NCI-H345 (cell line): ENCODE results near the gene SERPINA5.
"Not testable (repeated sequence)": the region's sequence is repeated elsewhere in the genome, so short reads cannot be mapped to it uniquely, and the experiment has no call there.

ENCODE experiments used
- DNase-seq: peaks from one replicate; lab custom pipeline; 2025; lab: John Stamatoyannopoulos, UW

The SERPINA5 gene

GRCh38 chr14:94601884-94602391 is 20.7 kb downstream of the SERPINA5 start:
- DNase-seq = no peak

GRCh38 chr14:94602722-94603121 is 21.5 kb downstream of the SERPINA5 start:
- no peak for DNase-seq

GRCh38 chr14:94605361-94605760 is 24.1 kb downstream of the SERPINA5 start:
- DNase-seq = no peak

DNA sequence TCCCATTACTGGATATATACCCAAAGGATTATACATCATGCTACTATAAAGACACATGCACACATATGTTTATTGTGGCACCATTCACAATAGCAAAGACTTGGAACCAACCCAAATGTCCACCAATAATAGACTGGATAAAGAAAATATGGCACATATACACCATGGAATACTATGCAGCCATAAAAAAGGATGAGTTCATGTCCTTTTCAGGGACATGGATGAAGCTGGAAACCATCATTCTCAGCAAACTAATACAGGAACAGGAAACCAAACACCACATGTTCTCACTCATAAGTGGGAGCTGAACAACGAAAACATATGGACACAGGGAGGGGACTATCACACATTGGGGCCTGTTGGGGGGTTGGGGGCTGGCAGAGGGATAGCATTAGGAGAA is 27.7 kb downstream of the SERPINA5 start:
- not testable (repeated sequence) for DNase-seq

DNA sequence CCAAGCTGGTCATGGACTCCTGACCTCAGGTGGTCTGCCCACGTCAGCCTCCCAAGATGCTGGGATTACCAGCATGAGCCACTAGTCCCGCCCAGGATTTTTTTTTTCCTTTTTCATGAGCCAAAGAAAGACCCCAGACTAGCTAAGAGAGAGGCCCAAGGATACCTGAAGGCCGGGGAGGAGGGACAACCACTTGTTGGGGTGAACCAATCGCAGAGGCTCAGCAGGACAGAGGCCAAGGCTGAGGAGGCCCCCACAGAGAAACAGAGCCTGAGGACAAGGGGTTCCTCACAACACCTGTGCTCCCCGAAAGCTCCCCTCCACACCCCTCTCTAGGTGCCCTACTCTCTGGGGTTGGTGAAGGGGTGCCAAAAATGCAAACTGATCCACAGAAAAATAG is 30.0 kb downstream of the SERPINA5 start:
- no peak for DNase-seq

DNA sequence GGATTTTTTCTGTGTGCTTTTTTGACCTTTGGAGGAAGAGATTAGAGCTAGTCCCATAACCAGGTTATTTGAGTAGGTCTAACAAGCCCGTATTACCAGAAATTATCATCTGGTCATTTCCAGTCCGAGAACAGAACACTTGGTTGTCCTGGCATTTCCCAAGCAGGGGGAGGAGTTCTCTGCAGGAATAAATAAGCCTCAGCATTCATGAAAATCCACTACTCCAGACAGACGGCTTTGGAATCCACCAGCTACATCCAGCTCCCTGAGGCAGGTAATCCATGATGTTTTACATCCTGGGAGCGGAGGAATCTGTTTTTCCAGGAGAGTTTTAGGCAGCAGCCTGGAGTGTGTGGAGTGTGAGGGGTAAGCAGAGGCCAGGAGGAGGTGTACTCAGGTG is 30.9 kb downstream of the SERPINA5 start, which contains the start of gene SERPINA3:
SERPINA3 (plus strand) TSS at position 218 of the 400 bp plus-strand sequence. CDS start 2,051 bp downstream, outside the sequence.
- DNase-seq = no peak

- no peak for DNase-seq
Measured at GRCh38 chr14:94612580-94613554, 31.6 kb downstream of the SERPINA5 start.

DNA sequence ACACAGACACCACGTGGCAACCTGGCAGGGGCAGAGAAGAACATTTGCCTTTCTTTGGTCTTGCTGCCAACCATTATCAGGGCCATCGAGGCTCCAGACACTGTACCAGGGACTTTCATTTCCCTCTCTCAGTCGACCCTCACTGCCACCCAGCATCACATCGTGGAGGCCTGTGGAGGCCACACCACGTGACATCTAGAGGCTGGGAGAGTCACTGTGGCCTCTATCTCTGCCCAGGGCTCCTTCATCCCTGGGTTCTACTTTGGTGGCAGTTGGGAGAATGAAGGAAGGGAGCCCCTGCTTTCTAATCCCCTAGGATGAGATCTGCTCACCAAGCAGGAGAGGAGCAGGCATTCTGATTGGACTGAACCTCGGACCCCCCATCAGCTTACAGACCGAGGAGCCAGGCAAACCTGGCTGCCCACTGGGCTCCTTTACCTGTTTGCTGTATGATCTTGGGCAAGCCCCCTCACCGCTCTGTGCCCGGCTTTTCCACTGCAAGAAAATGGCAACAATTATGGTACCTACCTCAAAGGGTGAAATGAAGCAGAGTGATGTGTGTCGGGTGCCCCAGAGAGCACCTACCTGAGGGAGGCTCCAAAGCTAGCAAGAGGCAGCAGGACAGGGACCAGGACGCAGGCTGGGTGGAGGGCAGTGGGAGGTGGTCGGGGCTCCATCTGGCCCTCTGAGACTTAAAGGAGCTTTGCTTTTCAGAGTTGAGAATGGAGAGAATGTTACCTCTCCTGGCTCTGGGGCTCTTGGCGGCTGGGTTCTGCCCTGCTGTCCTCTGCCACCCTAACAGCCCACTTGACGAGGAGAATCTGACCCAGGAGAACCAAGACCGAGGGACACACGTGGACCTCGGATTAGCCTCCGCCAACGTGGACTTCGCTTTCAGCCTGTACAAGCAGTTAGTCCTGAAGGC is 32.8 kb downstream of the SERPINA5 start:
- no peak for DNase-seq

- DNase-seq = no peak
Measured at GRCh38 chr14:94614802-94615201, 33.6 kb downstream of the SERPINA5 start.

GRCh38 chr14:94615254-94615653 is 34.0 kb downstream of the SERPINA5 start:
- no peak for DNase-seq

DNA sequence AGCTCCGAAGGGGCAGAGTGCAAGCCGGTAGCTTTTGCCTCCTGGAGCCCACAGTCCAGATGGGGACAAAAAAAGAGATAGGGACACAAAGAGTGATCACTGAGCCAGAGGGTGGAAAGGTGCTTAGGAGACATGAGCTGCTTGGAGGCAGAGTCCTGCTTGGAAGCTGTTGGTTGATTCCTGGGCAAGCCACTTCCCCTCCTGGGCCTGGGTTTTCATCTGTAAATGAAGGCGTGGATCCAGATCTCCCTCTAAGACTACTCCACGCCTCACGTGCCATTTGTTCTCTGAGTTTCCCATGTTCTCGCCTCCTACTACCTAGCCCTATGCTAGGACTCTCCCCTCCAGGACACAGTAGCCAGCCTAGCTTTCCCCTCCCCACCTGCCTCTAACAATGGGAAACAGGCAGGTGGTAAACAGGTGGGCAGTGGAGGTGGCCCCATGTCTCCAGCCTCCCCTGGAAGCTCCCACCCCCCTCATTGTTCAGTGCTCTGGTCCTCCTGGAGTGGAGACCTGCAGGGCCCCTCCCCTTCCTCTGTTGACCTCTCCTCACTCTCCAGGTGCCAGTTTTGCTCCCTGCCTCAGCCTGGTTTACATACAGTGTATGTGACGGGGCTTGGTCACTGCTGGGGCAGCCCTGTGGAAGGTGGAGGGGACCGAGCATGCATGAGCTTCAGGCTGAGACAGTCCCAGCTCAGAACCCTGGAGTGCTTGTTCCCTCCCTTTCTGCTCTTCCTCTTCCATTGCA is 34.8 kb downstream of the SERPINA5 start:
- no peak for DNase-seq

DNA sequence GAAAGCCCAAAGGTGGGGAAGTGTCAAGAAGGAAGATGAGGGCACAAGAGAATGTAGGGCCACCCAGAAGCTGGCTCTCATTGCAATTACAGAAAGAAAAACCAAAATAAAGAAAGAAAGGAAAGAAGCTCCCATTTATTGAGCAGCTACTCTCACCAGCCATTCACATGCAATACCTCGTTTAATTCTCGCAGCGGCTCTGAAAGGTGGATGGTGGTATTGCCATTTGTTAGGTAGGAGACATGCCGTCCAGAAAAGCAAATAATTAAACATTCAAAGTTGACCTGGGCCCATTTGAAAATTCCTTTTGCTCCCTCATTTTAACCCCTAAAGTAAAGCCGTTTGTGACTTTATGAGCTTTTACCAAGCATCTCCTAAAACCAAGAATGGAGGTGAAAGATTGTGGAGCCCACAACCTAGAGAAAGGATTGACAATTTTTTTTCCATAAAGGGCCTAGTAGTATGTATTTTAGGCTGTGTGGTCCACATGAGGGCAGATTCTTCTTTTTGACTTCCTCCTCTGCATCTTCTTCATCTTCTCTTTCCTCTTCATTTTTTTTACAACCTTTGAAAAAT is 36.2 kb downstream of the SERPINA5 start:
- DNase-seq = no peak

GRCh38 chr14:94617988-94618822 is 37.0 kb downstream of the SERPINA5 start:
- no peak for DNase-seq

DNA sequence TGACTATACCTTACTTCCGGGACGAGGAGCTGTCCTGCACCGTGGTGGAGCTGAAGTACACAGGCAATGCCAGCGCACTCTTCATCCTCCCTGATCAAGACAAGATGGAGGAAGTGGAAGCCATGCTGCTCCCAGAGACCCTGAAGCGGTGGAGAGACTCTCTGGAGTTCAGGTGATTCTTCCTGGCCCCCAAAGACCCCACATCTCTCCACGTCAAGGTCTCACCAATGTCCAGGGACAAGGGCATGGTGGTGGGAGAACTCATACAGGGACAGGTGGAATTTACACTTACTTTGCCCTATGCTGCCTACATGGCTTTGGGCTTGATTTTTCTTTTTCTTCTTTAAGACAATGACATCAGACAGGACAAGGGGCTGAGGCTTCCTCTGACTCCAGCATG is 38.1 kb downstream of the SERPINA5 start:
- DNase-seq = no peak

GRCh38 chr14:94620597-94620996 is 39.4 kb downstream of the SERPINA5 start:
- no peak for DNase-seq

DNA sequence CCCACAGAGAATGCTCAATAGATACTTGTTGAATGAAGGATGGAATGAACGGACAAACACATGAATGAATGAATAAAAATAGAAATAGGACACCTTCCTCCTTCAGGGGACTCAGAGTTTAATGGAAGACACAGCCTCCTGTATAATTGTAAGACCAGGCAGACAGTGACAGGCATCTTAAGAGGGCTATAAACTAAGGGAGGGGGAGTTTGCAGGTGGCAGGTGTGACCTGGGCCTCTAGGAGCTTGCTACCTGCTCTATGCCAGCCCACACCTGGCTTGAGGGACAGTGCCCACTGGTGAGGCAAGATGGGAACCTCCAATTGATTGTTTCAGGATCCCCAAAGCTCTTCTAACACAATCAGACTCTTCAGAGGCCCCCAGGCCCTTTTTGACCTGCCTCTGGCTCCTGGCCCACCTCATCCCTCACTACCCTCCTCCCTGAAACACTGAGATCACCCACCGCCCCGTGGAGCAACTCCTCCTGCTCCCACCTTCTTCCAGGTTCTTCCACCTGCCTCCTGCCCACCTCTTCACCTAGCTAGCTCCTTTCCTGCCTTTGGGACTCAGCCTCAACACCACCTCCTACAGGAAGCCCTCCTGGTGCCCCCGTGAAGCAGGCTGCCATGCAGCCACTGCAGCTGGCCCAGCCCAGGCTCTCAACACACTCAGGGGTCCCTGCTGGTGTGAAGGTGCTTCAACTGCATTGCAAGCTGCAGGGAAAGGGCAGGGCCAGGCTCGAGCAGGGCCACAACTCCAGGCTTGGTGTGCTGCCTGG is 40.3 kb downstream of the SERPINA5 start:
- DNase-seq = no peak

DNA sequence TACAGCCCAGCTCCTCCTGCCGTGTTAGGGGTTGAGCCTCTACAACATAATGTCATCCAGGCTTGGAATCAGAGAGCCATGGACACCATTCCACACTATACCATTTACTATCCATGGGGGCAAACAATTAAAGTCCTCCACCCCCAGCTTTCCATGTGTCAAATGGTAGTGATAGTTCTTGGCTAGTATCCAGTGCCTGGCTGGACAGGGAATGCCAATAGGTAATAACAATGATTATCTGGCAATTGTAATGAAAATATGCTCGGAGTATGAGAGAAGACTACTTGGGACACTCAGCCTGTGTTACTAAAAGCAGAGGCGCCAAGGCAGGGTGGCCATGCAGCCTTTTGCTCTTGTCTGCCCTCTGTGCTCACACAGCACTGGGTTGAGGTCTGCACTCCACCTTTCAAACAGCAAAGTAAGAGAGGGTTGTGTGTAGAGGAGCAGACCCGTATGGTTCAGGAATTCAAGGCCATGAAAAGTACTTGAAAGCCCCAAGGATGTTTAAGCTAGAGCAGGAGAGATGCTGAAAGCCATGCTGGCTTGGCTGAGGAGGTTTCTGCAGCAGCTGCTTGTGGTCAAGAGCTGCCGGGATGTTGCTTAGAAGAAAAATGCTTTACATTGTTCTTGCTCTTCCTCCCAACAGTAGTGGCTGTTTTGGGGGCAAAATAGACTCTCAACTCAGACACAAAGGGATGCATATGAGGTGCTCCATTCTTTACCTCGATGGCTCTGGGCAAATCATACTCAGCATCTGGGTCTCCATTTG is 41.6 kb downstream of the SERPINA5 start:
- no peak for DNase-seq

DNA sequence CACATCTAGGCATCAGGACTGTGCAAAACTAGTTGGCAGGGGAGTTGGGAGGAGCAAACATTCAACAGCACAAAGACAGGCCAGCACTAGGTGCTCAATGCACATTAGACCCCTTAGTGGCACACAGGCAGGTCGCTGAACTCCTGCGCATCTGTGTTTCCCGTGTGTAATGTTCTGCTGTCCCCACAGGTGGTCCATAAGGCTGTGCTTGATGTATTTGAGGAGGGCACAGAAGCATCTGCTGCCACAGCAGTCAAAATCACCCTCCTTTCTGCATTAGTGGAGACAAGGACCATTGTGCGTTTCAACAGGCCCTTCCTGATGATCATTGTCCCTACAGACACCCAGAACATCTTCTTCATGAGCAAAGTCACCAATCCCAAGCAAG is 42.2 kb downstream of the SERPINA5 start:
- DNase-seq = no peak
